HG03571 (cell line): ENCODE results near the gene TMCC3.

Source experiments
- ATAC-seq: cut with Tn5 transposase; IDR thresholded peaks from one replicate; pipeline ENCODE4 v1.9.1; 2021; ENCODE audit not compliant: unreplicated experiment

The TMCC3 gene

DNA sequence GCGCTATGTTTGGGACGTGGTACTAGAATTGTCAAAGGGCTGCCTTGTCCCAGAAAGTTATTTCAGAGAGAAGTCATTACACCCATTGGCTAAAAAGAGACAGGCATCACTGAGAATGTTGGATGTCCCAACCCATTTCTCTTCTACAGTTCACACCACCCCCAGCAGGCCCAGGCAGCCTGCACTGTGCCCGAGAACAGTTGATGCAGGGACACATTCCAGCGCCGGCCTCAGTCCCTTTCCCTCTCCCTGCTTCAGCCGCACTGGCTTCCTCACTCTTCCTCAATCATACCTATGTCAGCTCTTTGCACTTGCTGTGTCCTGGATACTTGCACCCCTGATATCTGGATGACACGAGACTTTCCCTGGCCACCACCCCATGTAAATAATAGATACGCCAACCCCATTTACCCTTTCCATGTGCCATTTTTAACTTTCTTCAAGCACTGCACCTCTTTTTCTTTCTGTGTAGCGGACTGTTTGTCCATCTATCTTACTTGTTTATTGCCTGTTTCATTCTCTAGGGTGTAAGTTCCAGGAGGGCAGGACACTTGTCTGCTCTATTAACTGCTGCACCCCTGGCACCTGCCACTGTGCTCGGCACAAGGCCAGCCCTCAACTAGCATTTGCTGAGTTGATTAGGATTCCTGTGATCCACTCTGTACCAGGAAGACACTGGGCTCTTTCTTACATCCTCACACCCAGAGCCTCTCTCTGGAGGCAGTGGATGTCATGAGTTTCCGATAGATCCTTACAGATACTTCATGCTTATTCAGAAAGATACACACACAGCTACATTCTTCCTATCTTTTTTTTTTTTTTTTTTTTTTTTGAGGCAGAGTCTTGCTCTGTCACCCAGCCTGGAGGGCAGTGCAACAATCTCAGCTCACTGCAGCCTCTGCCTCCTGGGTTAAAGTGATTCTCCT, 114.1 kb downstream of the TMCC3 start:
- ATAC-seq = no peak

DNA sequence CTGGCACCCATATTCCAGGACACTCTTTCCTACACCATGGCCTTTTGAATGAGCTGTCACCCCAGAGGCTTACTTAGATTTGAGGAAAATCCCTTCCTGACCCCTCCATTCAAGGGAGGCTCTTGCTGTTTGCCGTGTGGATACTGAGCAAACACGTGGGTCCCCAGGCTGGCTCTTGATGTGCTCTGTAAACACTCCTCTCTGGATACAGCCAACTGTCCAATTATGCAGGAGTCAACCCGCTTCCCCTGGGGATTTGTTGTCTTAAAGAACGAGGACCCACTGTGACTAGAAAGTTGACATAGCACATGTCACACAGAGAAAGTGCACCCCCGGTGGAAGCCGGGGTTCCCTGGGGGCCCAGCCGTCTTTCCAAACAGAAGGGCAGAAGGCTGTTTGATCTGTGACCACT, 114.8 kb downstream of the TMCC3 start:
- no peak for ATAC-seq

DNA sequence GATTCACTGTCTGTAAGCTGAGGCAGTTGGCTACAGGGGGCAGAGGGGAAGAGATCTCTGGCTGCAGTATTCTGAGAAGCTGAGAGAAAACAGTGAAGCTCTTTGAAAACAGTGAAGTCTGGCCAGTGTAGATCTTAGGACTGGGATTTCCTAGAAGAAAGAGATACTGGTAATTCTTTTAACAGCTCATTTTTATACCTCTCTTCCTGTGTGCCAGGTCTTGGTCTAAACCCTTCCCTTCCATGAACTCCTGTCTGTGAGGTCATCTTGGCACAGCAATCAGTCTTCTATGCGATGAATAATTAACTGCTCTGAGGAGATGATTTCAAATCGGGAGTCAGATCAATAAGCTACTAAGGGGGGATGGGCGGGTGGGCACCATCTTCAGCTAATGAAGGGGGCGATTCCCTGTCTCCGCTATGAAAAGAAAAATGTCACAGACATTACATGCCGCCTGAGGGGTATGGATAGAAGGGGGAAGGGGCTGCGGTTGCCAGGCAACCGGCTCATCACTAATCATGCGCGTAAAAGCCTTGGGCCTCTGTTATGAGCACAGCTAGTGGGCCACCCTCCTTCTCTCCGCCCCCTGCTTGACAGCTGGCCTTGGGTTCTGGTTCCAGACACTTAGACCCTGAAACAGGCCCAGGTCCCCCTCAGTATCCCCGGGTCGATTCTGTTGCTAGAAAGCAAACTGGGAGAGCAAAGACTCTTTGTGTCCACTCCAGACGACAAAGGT, 115.4 kb downstream of the TMCC3 start:
- ATAC-seq = no peak

DNA sequence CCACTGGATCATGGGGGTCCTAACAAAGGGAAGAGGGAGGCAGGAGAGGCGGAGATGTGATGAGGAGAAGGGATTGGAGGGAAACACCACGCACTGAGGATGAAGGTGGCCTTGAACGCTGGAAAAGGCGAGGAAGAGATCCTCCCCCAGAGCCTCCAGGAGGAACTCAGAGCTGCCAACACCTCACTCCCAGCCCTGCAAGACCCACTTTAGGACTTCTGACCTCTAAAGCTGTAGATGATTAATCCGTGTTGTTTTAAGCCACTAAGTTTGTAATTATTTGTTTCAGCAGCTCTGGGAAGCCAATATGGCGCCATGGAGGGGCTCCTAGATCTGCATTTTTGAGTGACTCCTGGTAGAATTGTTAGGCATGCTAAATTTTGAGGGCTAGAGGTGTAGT, 116.1 kb downstream of the TMCC3 start:
- ATAC-seq = no peak

DNA sequence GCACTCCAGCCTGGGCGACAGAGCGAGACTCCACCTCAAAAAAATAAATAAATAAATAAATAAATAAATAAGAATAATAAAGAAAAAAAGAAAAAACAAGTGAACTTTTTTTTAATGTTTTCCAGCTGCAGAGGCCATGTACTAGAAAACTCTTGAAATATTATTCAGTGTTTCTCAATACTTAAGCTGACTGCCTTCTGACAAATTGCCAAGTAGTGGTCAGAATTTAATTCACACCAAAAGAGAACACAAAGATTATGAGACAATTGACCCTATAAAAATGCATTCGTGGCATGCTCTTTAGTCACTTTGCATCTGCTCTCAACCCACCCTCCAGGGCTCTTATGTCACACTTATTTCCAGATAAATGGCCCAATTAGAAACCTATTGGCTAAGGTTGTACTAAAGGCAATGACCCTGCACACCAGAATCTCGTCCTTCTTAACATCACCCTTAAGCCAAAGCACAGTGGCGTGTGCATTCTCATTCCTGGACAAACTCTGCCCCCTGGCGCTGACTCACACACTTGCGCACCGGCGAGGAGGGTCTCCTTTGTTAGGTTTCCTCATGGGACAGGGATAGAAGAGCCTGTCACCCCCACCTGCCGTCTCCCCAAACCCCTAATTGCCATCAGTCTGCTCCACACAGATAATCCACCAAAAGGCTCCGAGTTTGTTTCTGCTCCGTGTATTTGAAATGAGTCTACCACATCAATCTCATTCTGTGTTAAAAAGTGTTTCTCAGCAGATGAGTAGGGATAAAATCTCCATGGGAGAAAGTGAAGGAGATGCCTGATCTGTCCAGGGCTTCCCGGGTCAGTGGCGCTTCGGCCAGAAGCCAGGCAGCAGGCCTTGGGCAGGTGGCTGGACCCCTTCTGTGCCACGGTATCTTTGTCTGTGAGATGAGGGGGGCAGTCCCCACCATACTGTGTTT, 117.6 kb downstream of the TMCC3 start:
- ATAC-seq = peak; percentile 68

DNA sequence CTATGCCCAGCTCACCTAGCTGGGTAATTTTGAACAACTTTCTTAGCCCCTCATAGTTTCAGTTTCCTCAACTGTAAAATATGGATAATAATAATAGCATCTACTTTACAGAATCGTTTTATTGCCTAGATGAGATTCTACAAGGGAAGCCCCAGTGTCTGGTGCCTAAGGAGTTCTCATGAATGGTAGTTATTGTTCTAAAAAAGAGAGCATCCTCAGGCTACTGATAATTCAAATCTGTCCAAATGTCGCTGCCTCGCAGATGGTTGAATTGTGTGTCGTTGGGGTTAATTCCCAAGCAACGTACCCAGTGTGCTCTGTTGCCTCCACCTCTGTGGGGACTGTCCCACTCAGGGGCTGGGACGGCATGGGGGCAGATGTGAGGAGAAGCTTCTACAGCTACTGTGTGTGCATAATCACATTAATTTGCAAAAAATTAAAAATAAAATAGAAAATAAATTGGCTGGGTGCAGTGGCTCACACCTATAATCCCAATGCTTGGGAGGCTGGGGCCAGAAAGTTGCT, 119.1 kb downstream of the TMCC3 start:
- ATAC-seq = no peak

DNA sequence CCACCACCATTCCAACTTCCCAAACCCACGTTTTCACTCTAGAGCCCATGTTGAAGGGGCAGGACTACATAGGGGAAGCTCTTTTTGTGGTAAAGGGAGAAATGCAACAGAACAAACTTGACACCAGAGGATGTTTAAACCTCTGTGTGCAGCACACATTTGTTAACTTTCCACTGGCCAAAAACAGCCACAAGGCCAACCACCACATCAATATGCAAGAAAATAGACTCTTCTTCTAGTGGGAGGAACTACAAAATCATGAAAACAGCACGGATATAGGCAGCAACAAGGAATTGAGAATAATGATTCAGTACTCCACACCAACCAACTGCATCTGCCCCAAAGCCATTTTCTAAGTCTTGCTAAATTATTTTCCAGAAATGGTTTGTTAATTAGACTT, 124.4 kb downstream of the TMCC3 start:
- ATAC-seq = no peak
